HG03280 (cell line): Measurements from ENCODE around the gene SSC4D.
"Not testable (repeated sequence)": the region's sequence is repeated elsewhere in the genome, so short reads cannot be mapped to it uniquely, and the experiment has no call there.

ENCODE experiments used
- ATAC-seq: cut with Tn5 transposase; IDR thresholded peaks from one replicate; pipeline ENCODE4 v1.9.1; 2021; ENCODE audit warnings: mild to moderate bottlenecking, moderate library complexity; ENCODE audit not compliant: unreplicated experiment

The SSC4D gene

DNA sequence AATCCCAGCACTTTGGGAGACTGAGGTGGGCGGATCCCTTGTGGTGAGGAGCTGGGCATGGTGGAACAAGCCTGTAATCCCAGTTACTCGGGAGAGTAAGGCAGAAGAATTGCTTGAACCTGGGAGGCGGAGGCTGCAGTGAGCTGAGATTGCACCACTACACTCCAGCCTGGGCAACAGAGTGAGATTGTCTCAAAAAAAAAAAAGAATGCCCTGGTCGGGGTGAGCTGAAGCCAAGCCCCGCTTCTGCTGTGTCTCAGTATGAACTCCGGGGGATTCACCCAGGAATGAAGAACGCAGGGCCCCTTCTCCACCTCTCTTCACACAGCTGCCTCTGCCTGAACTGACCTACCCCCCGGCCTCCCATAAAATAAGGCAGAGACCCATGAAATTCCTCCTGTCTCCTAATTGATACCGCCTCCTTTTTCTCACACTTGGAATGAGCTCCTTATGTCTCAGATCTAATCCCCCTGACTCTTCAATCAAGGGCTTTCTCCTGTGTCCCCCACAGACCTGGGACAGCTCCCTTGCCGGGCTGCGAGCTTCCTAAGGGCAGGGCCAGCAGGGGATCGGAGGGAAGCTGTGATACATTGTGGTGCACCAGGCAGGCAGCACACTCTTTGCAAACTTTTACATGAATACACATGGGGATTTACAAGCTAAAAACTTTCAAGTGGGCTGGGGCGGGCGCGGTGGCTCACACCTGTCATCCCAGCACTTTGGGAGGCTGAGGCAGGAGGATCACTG is 14.3 kb upstream of the SSC4D start:
- no peak for ATAC-seq

- ATAC-seq = not testable (repeated sequence)
These were observed 11.6 kb upstream of the SSC4D start for GRCh38 chr7:76421097-76421496.

- not testable (repeated sequence) for ATAC-seq
These were observed 8.3 kb upstream of the SSC4D start for GRCh38 chr7:76417654-76418310.

DNA sequence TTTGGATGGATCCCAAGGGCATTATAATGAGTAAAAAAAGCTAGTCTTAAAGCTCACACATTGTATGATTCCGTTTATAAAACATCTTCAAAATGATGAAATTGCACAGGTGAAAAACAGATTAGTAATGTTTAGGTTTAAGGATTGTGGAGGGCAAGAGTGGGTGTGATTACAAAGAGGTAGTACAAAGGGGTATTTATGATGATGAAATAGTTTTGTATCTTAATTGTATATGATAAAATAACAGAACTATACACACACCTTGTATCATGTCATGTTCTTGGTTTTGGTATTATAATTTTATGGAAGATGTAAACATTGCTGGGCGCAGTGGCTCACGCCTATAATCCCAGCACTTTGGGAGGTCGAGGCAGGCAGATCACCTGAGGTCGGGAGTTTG is 2.8 kb upstream of the SSC4D start:
- no peak for ATAC-seq

DNA sequence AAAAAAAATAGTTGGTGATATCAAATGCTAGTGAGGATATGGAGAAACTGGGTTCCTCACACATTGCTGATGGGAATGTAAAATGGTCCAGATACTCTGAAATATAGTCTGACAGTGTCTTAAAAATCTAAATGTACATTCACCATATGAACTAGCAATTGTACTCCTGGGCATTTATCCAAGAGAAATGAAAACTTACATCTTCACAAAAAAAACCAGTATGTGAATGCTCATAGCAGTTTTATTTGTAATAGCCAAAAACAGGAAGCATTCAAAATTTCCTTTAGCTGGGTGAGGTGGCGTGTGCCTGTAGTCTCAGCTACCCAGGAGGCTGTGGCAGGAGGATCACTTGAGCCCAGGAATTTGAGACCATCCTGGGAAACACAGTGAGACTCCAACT is 2.1 kb upstream of the SSC4D start:
- ATAC-seq = no peak

DNA sequence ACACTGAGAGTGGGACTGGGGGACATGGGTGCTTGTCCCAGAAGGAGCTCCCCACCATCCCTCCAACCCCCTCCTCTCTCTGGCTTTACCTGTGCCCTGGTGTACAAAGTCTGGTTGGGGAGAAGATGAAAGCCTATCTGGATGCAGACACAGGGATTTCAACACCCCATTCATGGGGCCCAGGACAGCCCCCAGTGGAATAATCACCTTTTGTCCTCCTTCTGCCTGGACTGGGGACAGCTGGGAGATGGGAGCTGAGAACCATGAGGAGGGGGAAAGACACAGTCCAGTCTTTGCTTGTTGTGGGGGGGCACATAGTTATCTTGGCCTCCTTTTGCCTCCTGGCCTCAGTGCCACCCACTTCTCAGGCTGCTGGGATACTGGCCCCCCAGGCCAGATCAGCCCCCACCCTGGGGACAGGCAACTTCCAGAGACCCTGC is 1.4 kb downstream of the SSC4D start:
- no peak for ATAC-seq

- no peak for ATAC-seq
These were observed 1.8 kb downstream of the SSC4D start for GRCh38 chr7:76407718-76408117.

DNA sequence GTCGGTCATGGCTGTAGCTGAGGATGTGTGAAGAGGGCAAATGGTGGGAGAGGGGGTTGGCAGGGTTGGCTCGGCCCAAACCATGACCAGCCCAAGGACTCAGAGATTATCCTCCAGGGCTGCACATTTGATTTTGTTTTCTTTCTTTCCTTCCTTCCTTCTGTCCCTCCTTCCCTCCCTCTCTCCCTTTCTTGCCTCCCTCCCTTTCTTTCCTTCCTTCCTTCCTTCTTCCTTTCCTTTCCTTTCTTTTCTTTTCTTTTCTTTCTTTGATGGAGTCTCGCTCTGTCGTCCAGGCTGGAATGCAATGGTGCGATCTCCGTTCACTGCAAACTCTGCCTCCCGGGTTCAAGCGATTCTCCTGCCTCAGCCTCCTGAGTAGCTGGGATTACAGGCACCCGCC is 3.8 kb downstream of the SSC4D start:
- ATAC-seq = no peak

- no peak for ATAC-seq
These were observed 5.6 kb downstream of the SSC4D start for GRCh38 chr7:76403780-76404494.

- not testable (repeated sequence) for ATAC-seq
These were observed 6.4 kb downstream of the SSC4D start for GRCh38 chr7:76403097-76403496.

DNA sequence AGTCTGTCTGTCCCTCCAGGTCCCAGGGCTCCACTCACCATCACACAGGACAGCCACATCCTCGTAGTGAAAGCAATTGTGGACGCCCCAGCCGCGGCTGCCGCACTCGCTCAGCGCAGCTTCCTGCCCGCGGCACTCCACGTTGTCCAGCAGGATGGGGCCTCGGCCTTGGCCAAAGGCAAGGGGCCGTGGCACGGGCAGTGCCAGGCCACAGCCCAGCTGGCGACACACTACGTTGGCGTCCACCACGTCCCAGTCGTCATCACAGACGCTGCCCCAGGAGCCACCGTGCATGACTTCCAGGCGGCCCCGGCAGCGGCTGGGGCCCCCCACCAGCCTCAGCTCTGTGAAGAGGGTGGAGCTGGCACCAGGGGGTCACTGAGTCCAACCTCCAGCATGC is 9.2 kb downstream of the SSC4D start:
- ATAC-seq = no peak

DNA sequence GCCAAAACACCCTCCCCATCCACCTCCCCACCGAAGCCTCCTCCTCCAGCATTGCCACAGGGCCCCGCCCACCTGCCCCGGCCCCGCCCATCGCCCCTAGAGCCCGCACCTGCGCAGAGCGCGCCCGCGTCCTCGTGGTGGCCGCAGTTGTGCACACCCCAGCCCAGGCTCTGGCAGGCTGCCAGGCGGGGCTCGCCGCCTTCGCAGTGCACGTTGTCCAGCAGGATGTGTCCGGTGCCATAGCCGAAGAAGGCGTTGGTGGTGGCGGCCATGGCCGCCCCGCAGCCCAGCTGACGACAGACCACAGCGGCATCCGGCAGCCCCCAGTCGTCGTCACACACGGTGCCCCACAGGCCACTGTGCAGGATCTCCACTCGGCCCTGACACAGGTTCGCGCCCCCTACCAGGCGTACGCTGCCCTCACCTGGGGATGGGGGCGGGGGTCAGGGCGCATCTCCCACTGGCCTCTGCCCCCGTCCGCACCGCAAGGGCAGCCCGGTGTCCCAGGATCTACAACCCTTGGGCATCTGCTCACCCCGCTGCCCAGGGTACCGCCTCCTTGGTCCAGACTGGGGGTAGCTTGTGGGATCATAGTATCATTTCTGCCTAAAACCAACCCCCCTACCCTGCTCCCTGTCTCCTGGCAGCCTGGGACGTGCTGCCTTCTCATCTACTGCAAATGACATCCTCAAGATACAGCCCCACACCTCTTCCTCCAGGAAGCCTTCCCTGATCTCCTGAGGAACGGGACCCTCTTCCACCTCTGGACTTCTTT is 11.9 kb downstream of the SSC4D start:
- peak; percentile 33 for ATAC-seq

GRCh38 chr7:76396864-76397263 is 12.6 kb downstream of the SSC4D start:
- no peak for ATAC-seq

DNA sequence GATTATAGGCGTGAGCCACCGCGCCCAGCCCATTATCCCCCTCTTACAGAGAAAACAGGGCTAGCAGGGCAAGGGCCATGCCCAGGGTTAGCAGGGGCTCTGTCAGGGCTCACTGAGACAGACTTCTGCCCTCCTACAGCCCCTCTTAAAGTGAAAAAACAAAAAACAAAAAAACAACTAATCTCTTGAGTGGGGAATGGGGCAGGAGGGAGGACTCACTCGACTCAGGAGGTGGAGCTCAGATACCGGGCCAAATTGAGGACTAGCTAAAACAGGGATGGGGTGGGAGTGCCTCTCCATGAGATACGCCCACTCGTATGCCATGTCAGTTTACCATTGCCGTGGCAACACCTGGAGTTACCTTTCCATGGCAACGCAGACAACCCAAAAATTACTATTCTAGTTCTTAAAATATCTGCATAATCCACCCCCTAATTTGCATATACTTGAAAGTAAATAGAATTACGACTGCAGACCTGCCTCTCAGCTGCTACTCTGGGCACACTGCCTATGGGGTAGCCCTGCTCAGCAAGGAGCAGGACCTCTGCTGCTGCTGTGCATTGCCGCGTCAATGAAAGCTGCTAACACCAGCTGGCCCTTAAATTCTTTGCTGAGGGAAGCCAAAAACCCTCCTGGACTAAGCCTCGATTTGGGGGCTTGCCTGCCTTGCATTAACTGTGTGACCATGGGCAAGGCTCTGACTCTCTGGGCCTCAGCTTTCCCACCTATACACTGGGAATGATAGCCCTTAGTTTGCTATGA is 13.4 kb downstream of the SSC4D start:
- no peak for ATAC-seq

DNA sequence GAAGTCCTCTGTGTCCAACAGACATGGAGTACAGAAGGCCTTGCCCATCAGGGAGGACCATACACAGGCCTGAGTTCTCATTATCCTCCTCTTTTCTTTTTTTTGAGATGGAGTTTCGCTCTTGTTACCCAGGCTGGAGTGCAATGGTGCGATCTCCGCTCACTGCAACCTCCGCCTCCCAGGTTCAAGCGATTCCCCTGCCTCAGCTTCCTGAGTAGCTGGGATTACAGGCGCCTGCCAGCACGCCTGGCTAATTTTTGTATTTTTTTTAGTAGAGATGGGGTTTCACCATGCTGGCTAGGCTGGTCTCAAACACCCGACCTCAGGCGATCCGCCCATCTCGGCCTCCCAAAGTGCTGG is 13.9 kb downstream of the SSC4D start:
- ATAC-seq = not testable (repeated sequence)

DNA sequence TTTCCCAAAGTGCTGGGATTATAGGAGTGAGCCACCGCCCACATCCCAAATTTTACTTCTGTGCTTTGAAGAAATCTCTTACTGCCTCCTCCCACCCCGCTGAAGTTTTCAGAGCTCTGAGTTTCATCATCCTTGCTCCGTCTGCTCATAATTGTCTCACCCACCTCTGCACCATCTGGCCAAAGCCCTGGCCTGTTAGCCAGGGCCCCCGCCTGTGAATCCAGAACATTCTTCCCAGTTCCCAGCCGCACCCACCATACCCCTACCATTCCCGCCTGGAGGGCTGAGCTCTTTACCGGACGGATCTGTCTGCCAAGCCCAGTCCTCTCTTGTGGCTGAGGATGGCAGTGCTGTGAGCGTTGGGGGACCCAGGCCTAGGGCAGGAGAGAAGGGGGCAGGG is 14.5 kb downstream of the SSC4D start:
- ATAC-seq = no peak

GRCh38 chr7:76393116-76394031 is 16.1 kb downstream of the SSC4D start:
- ATAC-seq = peak; percentile 89

- ATAC-seq = no peak
These were observed 16.9 kb downstream of the SSC4D start for GRCh38 chr7:76392531-76393115.

DNA sequence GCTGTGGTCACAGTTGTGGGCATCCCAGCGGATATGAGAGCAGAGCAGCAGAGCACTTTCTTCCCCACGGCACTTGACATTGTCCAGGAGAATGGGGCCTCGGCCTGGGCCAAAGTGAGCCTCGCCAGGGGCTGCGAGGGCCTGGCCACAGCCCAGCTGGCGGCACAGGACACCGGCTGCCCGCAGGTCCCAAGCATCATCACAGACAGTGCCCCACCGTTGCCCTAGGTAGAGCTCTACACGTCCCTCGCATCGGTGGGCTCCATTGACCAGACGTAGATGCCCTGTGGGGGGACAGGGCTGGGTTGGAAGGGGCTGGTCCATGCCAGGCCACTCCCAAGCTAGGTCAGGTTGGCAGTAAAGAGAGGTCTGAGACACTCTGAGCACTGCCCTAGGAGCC is 19.4 kb downstream of the SSC4D start:
- ATAC-seq = no peak
